ENCODE data around the gene VRK1.

- TF ChIP-seq, protein P1, sequence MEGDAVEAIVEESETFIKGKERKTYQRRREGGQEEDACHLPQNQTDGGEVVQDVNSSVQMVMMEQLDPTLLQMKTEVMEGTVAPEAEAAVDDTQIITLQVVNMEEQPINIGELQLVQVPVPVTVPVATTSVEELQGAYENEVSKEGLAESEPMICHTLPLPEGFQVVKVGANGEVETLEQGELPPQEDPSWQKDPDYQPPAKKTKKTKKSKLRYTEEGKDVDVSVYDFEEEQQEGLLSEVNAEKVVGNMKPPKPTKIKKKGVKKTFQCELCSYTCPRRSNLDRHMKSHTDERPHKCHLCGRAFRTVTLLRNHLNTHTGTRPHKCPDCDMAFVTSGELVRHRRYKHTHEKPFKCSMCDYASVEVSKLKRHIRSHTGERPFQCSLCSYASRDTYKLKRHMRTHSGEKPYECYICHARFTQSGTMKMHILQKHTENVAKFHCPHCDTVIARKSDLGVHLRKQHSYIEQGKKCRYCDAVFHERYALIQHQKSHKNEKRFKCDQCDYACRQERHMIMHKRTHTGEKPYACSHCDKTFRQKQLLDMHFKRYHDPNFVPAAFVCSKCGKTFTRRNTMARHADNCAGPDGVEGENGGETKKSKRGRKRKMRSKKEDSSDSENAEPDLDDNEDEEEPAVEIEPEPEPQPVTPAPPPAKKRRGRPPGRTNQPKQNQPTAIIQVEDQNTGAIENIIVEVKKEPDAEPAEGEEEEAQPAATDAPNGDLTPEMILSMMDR (IDR thresholded peaks at IDR 0.05), result no peak
- no peak for TF ChIP-seq POLR2A (IDR thresholded peaks at IDR 0.05)
Measured at GRCh38 chr14:96863327-96863985, 66.3 kb downstream of the VRK1 start.

Measured in transverse colon (tissue), 3 donors.